HTERT RPE-1 (cell line): ENCODE data around the gene ELF4.
"Not testable (repeated sequence)": the region's sequence is repeated elsewhere in the genome, so short reads cannot be mapped to it uniquely, and the experiment has no call there.

Source experiments
- in situ Hi-C: fragments of 300-500 bp; cut with MboI; formaldehyde crosslinking; loops from 4 replicates; pipeline ENCODE4 v1.14.3; 2020; ENCODE audit warnings: low sequenced_read_pairs

Gene ELF4

GRCh38 chrX:130115119-130115885, 5.0 kb upstream of the ELF4 start:
- in situ Hi-C loops, result not testable (repeated sequence)

GRCh38 chrX:130114141-130114588, 3.9 kb upstream of the ELF4 start:
- in situ Hi-C loops, result no loop called here

GRCh38 chrX:130111220-130112154, 1.2 kb upstream of the ELF4 start:
- in situ Hi-C loops, result no loop called here

- in situ Hi-C loops, result no loop called here
Measured at GRCh38 chrX:130109429-130110378, 593 bp downstream of the ELF4 start.

- in situ Hi-C loops, result no loop called here
Measured at GRCh38 chrX:130108647-130109428, 1.5 kb downstream of the ELF4 start.

GRCh38 chrX:130106071-130106470, 4.2 kb downstream of the ELF4 start:
- in situ Hi-C loops, result no loop called here

- in situ Hi-C loops, result no loop called here
Measured at GRCh38 chrX:130105244-130105643, 5.1 kb downstream of the ELF4 start.

GRCh38 chrX:130103605-130104004, 6.7 kb downstream of the ELF4 start:
- in situ Hi-C loops, result no loop called here

- in situ Hi-C loops, result no loop called here
Measured at GRCh38 chrX:130100180-130100579, 10.1 kb downstream of the ELF4 start.

GRCh38 chrX:130098210-130098552, 12.1 kb downstream of the ELF4 start:
- in situ Hi-C loops, result no loop called here

- in situ Hi-C loops, result no loop called here
Measured at GRCh38 chrX:130097507-130098209, 12.6 kb downstream of the ELF4 start.

GRCh38 chrX:130095249-130096030, 14.9 kb downstream of the ELF4 start:
- in situ Hi-C loops, result no loop called here

GRCh38 chrX:130094696-130095095, 15.6 kb downstream of the ELF4 start:
- in situ Hi-C loops, result no loop called here

- in situ Hi-C loops, result no loop called here
Measured at GRCh38 chrX:130093271-130093670, 17.0 kb downstream of the ELF4 start.

- in situ Hi-C loops, result no loop called here
Measured at GRCh38 chrX:130091980-130092522, 18.2 kb downstream of the ELF4 start.

- in situ Hi-C loops, result no loop called here
Measured at GRCh38 chrX:130090364-130090763, 19.9 kb downstream of the ELF4 start.

GRCh38 chrX:130086447-130087206, 23.7 kb downstream of the ELF4 start:
- in situ Hi-C loops, result no loop called here
